CD4-positive, CD25-positive, alpha-beta regulatory T cell (primary cell): ENCODE measurements around the gene NTM. TPM values are rescaled to one million over a fixed set of nuclear protein-coding genes. Genes with fewer than 3 reads are reported as not detected.

Source experiments
- ATAC-seq, 2 donors: fragments of 150-1000 bp; cut with Tn5 transposase; one replicate each; pipeline ENCODE4 v1.10.0; 2021; ENCODE audit warnings: low read depth in 2 of 2, moderate number of reproducible peaks in 2 of 2, moderate library complexity in 1 of 2
- DNase-seq, 3 donors: peaks; one replicate each; pipeline versions ENCODE4 v3.0.0 to v3.0.0-alpha.2; 2012 to 2022; ENCODE audit warnings: mixed read lengths in 1 of 3
- H3K27ac ChIP-seq: one replicate; pipeline ENCODE4 v1.7.0; 2013; ENCODE audit warnings: mild to moderate bottlenecking, low read length; ENCODE audit not compliant: insufficient read depth, poor library complexity, severe bottlenecking
- H3K27me3 ChIP-seq: one replicate; pipeline ENCODE4 v1.7.0; 2013; ENCODE audit warnings: low read length; ENCODE audit not compliant: control insufficient read depth, insufficient read depth
- H3K36me3 ChIP-seq: one replicate; pipeline ENCODE4 v1.7.0; 2013; ENCODE audit warnings: mild to moderate bottlenecking, low read length, moderate library complexity; ENCODE audit not compliant: control insufficient read depth, insufficient read depth
- H3K4me1 ChIP-seq: 2 replicates; pipeline ENCODE4 v1.7.0; 2013; ENCODE audit warnings: mild to moderate bottlenecking, low read length; ENCODE audit not compliant: insufficient read depth, control insufficient read depth, poor library complexity, severe bottlenecking
- H3K4me3 ChIP-seq: one replicate; pipeline ENCODE4 v1.7.0; 2013; ENCODE audit warnings: low read depth, mild to moderate bottlenecking, low read length, moderate library complexity
- H3K9me3 ChIP-seq, 2 experiments: 1 replicate in 1 of 2; 2 replicates in 1 of 2; pipeline ENCODE4 v1.7.0; 2013; ENCODE audit warnings: low read length in 2 of 2, mild to moderate bottlenecking in 1 of 2, moderate library complexity in 1 of 2; ENCODE audit not compliant: control insufficient read depth in 2 of 2
- H3K27ac Mint-ChIP-seq, 3 donors: one replicate each; pipeline ENCODE4 v1.8.0; 2020 to 2022; ENCODE audit warnings: mild to moderate bottlenecking in 3 of 3, mixed read lengths in 3 of 3, moderate library complexity in 2 of 3
- H3K27me3 Mint-ChIP-seq: one replicate; pipeline ENCODE4 v1.8.0; 2022; ENCODE audit warnings: mild to moderate bottlenecking, mixed read lengths
- H3K36me3 Mint-ChIP-seq: one replicate; pipeline ENCODE4 v1.8.0; 2020; ENCODE audit warnings: mixed read lengths
- H3K4me1 Mint-ChIP-seq, 4 donors: one replicate each; pipeline ENCODE4 v1.8.0; 2020 to 2022; ENCODE audit warnings: mixed read lengths in 4 of 4, mild to moderate bottlenecking in 1 of 4
- H3K4me3 Mint-ChIP-seq, 4 donors: one replicate each; pipeline ENCODE4 v1.8.0; 2020 to 2022; ENCODE audit warnings: mild to moderate bottlenecking in 4 of 4, mixed read lengths in 4 of 4, moderate library complexity in 3 of 4
- H3K9me3 Mint-ChIP-seq, 7 donors: one replicate each; pipeline ENCODE4 v1.8.0; 2020 to 2022; ENCODE audit warnings: mixed read lengths in 7 of 7, mild to moderate bottlenecking in 3 of 7, moderate library complexity in 2 of 7
- polyA plus RNA-seq, 4 donors: library from polyadenylated mRNA; unstranded; fragments of 300-500 nt; fragmentation: Illumina TruSeq; gene quantifications; one replicate each; pipeline ENCODE4 v1.2.3, GENCODE V29; 2021
- total RNA-seq: library from RNA; stranded (reverse); gene quantifications from one replicate; pipeline ENCODE4 v1.2.3, GENCODE V29; 2022

The NTM gene
- total and polyA plus RNA-seq, 5 donors from 2014 or later = 1.3 TPM; not detected in 4

DNA sequence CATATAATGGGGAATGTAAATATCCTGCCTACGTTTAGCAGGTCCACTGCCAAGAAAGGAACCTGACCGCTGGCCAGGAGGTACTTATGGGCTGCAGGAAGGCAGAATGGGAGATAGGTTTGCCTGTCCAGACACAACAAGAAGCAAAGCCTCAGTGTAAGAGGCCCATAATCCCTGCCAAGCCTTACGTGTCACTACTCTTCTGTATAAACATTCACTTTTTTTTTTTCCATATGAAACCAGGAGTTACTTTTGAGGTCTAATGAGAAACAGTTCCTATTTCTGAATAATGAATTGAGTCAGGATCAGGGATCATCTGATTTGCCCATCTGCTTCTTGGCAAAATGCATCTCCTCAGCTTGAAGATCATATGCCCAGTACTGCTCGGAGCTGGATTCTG lies 230.2 kb downstream of the NTM start:
- H3K27me3 Mint-ChIP-seq = no peaks in the 10 kb centered on the region
- H3K27ac Mint-ChIP-seq = no peak overlapping the region
- H3K36me3 Mint-ChIP-seq = no peaks in the 10 kb centered on the region
- H3K4me1 Mint-ChIP-seq = no peaks in the 10 kb centered on the region
- ATAC-seq (no peak), DNase-seq (no peak)
- Histone ChIP-seq H3K27ac (no peak overlapping the region), H3K9me3 (no peaks in the 10 kb centered on the region), H3K36me3 (no peaks in the 10 kb centered on the region), H3K4me1 (no peaks in the 10 kb centered on the region), H3K4me3 (no peak overlapping the region), H3K27me3 (no peaks in the 10 kb centered on the region)
- H3K4me3 Mint-ChIP-seq = no peak overlapping the region
- peaks cover 0 to 8% (median 0%) of the 10 kb centered on the region in 7 donors for H3K9me3 Mint-ChIP-seq

DNA sequence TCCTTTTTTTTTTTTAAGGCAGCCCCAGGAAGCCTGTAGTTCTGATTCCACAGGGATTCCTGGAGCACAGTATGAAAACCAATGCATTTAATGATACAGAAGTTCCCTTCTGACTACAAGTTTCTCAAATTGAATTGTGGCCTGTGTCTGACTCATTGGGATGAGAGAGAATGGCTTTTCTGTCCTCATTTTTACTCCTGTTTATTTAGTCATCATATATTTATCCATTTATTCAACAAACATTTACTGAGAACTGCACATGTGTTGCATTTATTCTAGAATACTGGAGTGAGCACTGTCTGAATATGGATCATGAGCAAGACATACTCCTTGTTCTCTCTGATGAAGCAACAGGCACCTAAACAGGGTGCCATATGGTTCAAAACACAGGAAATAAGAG lies 231.2 kb downstream of the NTM start:
- no peak overlapping the region for H3K27ac Mint-ChIP-seq
- Histone ChIP-seq H3K9me3 (no peaks in the 10 kb centered on the region), H3K36me3 (no peaks in the 10 kb centered on the region), H3K4me1 (no peaks in the 10 kb centered on the region), H3K4me3 (no peak overlapping the region), H3K27ac (no peak overlapping the region), H3K27me3 (no peaks in the 10 kb centered on the region)
- H3K36me3 Mint-ChIP-seq = no peaks in the 10 kb centered on the region
- ATAC-seq = no peak
- H3K27me3 Mint-ChIP-seq = no peaks in the 10 kb centered on the region
- no peak overlapping the region for H3K4me3 Mint-ChIP-seq
- H3K9me3 Mint-ChIP-seq = peaks cover 0 to 8% (median 0%) of the 10 kb centered on the region in 7 donors
- no peaks in the 10 kb centered on the region for H3K4me1 Mint-ChIP-seq
- no peak for DNase-seq

DNA sequence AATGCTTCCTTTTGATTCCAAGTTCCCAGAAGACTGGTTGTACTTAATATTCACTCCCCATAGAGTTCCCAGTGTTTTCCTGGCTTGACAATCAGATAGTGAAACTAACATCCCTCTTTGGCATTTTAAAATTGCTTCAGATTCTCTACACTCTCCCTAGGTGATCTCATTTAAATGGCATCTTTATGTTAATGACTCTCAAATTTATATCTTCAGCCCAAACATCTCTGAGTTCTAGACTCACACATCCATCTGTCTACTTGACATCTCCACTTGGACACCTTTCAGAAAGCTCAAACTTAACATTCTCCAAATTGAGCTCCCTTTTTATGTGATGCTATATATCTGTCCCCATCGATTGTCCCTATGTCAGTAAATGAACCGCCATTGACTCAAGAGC lies 232.0 kb downstream of the NTM start:
- Histone ChIP-seq H3K27me3 (no peaks in the 10 kb centered on the region), H3K27ac (no peak overlapping the region), H3K4me3 (no peak overlapping the region), H3K36me3 (no peaks in the 10 kb centered on the region), H3K4me1 (no peaks in the 10 kb centered on the region), H3K9me3 (no peaks in the 10 kb centered on the region)
- no peak overlapping the region for H3K27ac Mint-ChIP-seq
- H3K27me3 Mint-ChIP-seq = no peaks in the 10 kb centered on the region
- no peaks in the 10 kb centered on the region for H3K36me3 Mint-ChIP-seq
- H3K9me3 Mint-ChIP-seq = peaks cover 0 to 8% (median 0%) of the 10 kb centered on the region in 7 donors
- DNase-seq (no peak), ATAC-seq (no peak)
- H3K4me3 Mint-ChIP-seq = no peak overlapping the region
- H3K4me1 Mint-ChIP-seq = no peaks in the 10 kb centered on the region

DNA sequence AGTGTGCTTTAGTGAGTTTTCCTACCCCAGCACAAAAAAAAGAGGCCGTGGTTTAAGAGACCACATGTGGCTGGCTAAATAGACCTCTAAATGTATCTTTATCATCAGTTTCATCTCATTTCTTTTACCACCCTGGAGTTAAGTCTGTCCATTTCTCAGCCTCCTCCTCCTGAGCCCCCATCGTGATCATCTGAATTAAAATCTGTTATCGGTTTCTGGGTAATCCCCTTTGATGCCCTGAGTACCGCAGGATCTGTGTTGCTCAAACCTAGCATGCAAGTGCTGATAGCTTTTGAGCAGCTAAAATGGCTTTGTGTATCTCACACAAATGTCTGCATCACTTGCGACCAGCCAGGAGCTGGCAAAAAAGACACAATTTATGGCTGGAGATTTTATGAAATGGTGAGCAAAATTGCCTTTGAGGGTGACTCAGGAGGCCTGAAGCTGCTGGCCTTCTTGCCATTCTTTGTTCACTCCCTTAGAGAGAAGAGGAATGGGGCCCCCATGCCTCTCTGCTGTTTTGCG lies 236.5 kb downstream of the NTM start:
- no peak for ATAC-seq
- Mint-ChIP-seq H3K27me3 (no peaks in the 10 kb centered on the region), H3K27ac (no peak overlapping the region), H3K4me1 (no peaks in the 10 kb centered on the region), H3K9me3 (peaks cover 0 to 8% (median 1%) of the 10 kb centered on the region in 7 donors), H3K36me3 (no peaks in the 10 kb centered on the region), H3K4me3 (no peak overlapping the region)
- Histone ChIP-seq H3K4me1 (no peaks in the 10 kb centered on the region), H3K36me3 (no peaks in the 10 kb centered on the region), H3K27me3 (no peaks in the 10 kb centered on the region), H3K9me3 (no peaks in the 10 kb centered on the region), H3K4me3 (no peak overlapping the region), H3K27ac (no peak overlapping the region)
- no peak for DNase-seq

DNA sequence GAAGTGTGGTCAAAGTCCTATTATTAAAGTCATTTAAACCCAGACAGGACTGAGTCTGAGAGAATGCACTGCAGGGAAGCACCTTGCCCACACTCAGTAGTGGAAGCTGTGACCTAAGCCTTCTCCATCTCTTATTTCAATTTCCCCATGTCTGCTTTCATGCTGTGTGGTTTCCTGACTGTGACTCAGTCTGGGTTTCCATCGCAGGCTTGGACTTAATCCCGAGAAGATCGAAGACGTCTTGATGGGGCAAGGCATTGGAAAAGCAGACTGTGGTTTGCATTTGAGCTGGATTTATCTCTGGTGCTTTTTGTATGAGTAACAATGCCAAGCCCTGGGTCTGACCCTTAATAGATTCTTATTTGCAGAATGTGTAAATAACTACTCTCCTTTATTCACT lies 238.9 kb downstream of the NTM start:
- Histone ChIP-seq H3K4me1 (no peaks in the 10 kb centered on the region), H3K36me3 (no peaks in the 10 kb centered on the region), H3K27ac (no peak overlapping the region), H3K27me3 (no peaks in the 10 kb centered on the region), H3K9me3 (no peaks in the 10 kb centered on the region), H3K4me3 (no peak overlapping the region)
- Mint-ChIP-seq H3K9me3 (peaks cover 0 to 4% (median 0%) of the 10 kb centered on the region in 7 donors), H3K4me1 (no peaks in the 10 kb centered on the region), H3K27me3 (no peaks in the 10 kb centered on the region), H3K36me3 (no peaks in the 10 kb centered on the region), H3K4me3 (no peak overlapping the region), H3K27ac (no peak overlapping the region)
- ATAC-seq (no peak), DNase-seq (no peak)

DNA sequence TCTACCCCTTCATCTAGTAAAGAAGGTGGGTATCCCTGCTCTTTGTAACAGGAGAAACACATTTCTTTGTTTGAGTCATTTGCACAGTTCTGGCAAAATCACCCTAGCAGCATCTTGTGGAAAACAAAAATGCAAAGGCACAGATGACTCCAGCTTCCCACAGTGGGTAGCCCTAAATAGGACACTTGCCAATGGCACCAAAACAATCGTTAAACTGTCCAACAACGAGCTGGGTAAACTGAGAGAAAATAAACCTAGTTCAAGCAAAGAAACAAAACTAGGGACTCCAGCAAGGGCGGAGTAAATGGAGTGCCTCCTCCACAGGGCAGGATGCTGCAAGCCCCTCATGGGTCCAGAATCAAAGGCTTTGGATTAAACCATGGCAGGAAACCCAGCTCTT lies 239.5 kb downstream of the NTM start:
- DNase-seq (no peak), ATAC-seq (no peak)
- H3K27ac Mint-ChIP-seq = no peak overlapping the region
- H3K9me3 Mint-ChIP-seq = peaks cover 0 to 4% (median 0%) of the 10 kb centered on the region in 7 donors
- Histone ChIP-seq H3K27ac (no peak overlapping the region), H3K9me3 (no peaks in the 10 kb centered on the region), H3K4me1 (no peaks in the 10 kb centered on the region), H3K4me3 (no peak overlapping the region), H3K27me3 (no peaks in the 10 kb centered on the region), H3K36me3 (no peaks in the 10 kb centered on the region)
- no peak overlapping the region for H3K4me3 Mint-ChIP-seq
- H3K4me1 Mint-ChIP-seq = no peaks in the 10 kb centered on the region
- H3K27me3 Mint-ChIP-seq = no peaks in the 10 kb centered on the region
- no peaks in the 10 kb centered on the region for H3K36me3 Mint-ChIP-seq

DNA sequence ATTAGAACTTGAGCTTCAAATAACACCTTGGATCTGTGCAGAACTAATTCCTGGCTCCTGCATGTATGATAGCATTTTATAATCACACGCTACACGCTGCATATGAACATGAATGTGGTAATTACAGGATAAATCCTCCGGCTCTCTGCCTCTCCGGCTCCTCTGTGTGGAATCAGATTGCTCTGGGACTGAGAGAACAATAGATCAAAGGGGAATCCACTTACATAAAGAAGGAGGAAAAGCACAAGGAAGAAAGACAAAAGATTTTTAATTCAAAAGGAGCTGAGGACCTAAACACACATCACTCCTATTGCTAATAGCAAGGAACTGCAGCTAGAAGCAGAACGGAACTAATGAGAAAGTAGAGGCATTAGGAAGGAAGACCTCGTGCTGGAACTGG lies 240.9 kb downstream of the NTM start:
- no peak for ATAC-seq
- H3K4me3 Mint-ChIP-seq = no peak overlapping the region
- Histone ChIP-seq H3K4me3 (no peak overlapping the region), H3K27ac (no peak overlapping the region), H3K4me1 (no peaks in the 10 kb centered on the region), H3K36me3 (no peaks in the 10 kb centered on the region), H3K27me3 (no peaks in the 10 kb centered on the region), H3K9me3 (no peaks in the 10 kb centered on the region)
- no peaks in the 10 kb centered on the region for H3K4me1 Mint-ChIP-seq
- peaks cover 0 to 4% (median 0%) of the 10 kb centered on the region in 7 donors for H3K9me3 Mint-ChIP-seq
- no peak for DNase-seq
- H3K27ac Mint-ChIP-seq = no peak overlapping the region
- H3K36me3 Mint-ChIP-seq = no peaks in the 10 kb centered on the region
- no peaks in the 10 kb centered on the region for H3K27me3 Mint-ChIP-seq

DNA sequence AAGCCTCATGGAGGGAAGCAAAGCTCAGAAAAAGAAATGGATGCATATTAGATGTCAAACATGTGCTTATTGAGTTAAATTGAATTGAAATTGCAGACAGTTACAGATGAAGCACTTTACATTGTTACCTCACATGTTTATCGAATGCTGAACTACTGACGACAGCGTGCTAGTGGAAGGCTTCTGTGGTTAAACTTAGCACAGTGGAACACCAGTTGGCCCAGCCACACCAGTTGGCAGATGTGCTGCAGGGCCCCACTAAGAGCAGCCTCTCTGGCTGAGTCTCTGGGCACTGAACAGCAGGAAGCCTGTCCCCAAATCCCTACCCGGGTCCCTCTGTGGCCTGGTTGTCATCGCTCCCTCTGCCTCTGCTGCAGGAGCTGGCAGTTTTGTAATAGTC lies 242.1 kb downstream of the NTM start:
- Histone ChIP-seq H3K27me3 (no peaks in the 10 kb centered on the region), H3K27ac (no peak overlapping the region), H3K4me1 (no peaks in the 10 kb centered on the region), H3K9me3 (no peaks in the 10 kb centered on the region), H3K36me3 (no peaks in the 10 kb centered on the region), H3K4me3 (no peak overlapping the region)
- no peak overlapping the region for H3K27ac Mint-ChIP-seq
- H3K9me3 Mint-ChIP-seq = peaks cover 0 to 4% (median 0%) of the 10 kb centered on the region in 7 donors
- no peak overlapping the region for H3K4me3 Mint-ChIP-seq
- no peaks in the 10 kb centered on the region for H3K4me1 Mint-ChIP-seq
- DNase-seq (no peak), ATAC-seq (no peak)
- H3K27me3 Mint-ChIP-seq = no peaks in the 10 kb centered on the region
- no peaks in the 10 kb centered on the region for H3K36me3 Mint-ChIP-seq
